HG03442 (cell line): ENCODE measurements around the gene SOWAHB.
"Not testable (repeated sequence)": the region's sequence is repeated elsewhere in the genome, so short reads cannot be mapped to it uniquely, and the experiment has no call there.

Experiments used
- ATAC-seq: cut with Tn5 transposase; IDR thresholded peaks from one replicate; pipeline ENCODE4 v1.9.1; 2021; ENCODE audit warnings: mild to moderate bottlenecking, moderate library complexity; ENCODE audit not compliant: unreplicated experiment

SOWAHB gene

GRCh38 chr4:76895619-76896018 lies 2.3 kb downstream of the SOWAHB start:
- ATAC-seq: no peak

DNA sequence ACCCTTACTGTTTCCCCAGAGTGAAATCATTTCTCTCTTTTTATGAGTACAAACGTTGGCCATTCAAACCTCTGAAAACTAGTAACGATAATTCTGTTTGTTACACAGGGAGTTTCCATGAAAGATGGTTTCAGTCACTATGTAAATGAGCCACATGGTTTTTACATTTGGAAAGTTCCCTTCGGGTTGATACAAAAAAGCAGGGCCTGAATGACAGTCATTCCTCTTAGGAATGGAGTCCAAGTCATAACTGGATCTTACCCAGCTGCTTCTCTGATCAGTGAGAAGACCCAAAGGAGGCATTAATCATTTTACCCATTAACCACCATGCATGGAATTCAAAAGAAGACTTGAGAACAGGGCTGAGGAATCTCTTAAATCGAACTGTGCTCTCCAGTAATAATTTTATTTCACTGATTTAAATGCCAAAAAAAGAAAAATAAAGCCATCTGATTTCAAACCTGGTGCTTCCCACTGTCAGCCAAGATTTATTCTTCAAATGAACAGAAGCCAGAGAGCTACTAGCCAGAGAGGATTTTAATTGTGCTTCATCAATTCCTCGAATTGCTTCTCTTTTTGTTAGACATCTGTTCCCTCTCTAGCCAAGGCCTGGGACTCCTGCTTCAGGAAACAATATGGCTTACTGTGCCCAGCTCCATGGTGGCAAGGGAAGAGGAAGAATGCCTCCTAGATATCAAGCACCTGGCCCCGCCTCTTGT lies 3.2 kb downstream of the SOWAHB start:
- no peak for ATAC-seq

DNA sequence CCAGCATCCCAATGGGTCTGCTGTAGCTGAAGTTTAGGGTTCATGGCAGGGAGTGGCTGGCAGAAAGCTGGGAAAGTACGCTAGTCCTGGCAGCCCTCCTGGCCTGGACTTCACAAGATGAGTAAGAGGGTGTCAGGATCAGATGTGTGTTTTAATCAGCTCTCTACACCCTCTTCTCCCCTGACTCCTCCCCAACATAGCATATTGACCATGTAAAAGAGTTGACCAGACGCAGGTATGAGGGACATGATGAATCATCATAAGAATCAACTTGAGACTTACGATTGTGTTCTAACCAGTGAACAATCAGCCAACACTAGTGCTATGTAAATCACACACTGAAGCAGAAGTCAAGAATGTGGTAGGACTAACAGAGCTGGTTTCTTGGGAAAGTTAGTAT lies 5.3 kb downstream of the SOWAHB start:
- ATAC-seq: no peak

GRCh38 chr4:76892001-76892400 lies 5.9 kb downstream of the SOWAHB start:
- no peak for ATAC-seq

- no peak for ATAC-seq
Measured at GRCh38 chr4:76886848-76887441, 11.0 kb downstream of the SOWAHB start.

DNA sequence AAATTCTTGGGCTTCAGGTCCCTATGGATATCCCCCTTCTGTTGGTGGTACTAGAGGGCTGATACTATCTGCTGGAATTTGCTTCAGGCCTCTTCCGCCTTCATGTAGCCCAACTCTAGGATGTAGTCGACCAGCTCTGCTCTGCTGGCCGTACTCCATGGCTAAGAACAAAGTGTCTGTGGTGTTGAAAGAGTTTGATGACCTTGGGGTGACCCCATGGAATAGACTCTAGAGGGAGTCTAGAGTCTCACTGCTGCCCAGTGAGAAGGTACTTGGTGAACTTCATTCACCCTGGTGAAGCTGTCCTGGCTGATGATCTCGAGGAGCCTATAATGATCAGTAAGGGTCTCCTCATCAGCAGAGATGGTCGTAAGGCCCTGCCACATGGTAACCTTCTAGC lies 11.7 kb downstream of the SOWAHB start:
- no peak for ATAC-seq

DNA sequence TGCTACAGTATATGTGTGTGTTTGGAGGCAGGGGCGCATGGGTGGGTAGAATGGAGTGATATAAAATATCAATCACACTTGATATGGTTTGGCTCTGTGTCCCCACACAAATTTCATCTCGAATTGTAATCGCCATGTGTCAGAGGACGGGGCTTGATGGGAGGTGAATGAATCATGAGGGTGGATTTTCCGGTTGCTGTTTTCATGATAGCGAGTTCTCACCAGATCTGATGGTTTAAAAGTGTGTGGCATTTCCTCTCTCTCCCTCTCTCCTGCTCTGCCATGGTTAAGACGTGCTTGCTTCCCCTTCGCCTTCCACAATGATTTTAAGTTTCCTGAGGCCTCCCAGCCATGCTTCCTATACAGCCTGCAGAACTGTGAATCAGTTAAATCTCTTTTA lies 14.8 kb downstream of the SOWAHB start:
- no peak for ATAC-seq

- ATAC-seq: no peak
Measured at GRCh38 chr4:76882630-76883029, 15.3 kb downstream of the SOWAHB start.

GRCh38 chr4:76881375-76881774 lies 16.6 kb downstream of the SOWAHB start:
- no peak for ATAC-seq

- no peak for ATAC-seq
Measured at GRCh38 chr4:76879731-76880364, 18.1 kb downstream of the SOWAHB start.

DNA sequence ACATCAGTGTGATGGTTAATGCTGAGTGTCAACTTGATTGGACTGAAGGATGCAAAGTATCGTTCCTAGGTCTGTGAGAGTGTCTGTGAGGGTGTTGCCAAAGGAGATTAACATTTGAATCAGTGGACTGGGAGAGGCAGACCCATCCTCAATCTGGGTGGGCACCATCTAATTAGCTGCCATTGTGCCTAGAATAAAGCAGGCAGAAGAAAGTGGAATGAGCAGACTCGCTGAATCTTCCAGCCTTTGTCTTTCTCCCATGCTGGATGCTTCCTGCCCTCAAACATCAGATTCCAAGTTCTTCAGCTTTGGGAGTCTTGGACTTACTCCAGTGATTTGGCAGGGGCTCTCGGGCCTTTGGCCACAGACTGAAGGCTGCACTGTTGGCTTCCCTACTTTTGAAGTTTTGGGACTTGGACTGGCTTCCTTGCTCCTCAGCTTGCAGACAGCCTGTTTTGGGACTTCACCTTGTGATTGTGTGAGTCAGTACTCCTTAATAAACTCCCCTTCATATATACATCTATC lies 19.2 kb downstream of the SOWAHB start:
- not testable (repeated sequence) for ATAC-seq

DNA sequence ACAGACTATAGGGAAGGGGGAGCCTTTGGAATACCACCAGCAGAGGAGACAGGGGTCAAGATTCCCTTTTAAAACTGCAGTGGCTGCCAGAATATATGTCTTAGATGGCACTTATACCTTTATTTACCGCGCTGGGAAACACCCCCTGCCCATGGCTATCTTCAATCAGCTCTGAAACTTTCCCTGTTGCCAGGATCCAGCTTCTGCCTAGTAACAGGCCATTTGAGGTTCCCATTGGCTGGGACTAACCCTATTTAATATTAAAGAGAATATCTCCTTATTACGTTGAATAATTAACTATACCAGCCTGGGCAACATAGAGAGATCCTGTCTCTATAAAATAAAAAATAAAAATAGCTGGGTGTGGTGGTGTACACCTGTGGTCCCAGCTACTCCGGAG lies 23.8 kb downstream of the SOWAHB start:
- no peak for ATAC-seq

DNA sequence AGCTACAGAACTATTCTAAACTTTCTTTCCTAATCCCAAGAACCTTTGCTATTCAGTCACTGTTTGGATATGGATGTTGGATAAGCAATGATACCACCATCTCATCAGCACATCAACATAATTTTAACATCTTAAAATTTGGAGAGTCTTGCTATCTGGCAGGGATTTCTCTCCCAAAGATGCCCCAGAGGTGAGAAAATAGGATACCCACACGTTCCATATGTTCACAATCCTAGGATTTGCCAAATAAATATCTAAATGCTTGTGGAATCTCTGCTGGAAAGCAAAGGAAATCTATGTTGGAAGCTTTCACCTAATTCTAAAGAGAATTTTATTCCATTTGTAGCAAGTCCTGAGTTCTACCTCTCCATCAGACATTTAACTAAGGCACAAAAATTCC lies 24.4 kb downstream of the SOWAHB start:
- no peak for ATAC-seq

- no peak for ATAC-seq
Measured at GRCh38 chr4:76872556-76872955, 25.4 kb downstream of the SOWAHB start.

- ATAC-seq: not testable (repeated sequence)
Measured at GRCh38 chr4:76868780-76869179, 29.2 kb downstream of the SOWAHB start.

DNA sequence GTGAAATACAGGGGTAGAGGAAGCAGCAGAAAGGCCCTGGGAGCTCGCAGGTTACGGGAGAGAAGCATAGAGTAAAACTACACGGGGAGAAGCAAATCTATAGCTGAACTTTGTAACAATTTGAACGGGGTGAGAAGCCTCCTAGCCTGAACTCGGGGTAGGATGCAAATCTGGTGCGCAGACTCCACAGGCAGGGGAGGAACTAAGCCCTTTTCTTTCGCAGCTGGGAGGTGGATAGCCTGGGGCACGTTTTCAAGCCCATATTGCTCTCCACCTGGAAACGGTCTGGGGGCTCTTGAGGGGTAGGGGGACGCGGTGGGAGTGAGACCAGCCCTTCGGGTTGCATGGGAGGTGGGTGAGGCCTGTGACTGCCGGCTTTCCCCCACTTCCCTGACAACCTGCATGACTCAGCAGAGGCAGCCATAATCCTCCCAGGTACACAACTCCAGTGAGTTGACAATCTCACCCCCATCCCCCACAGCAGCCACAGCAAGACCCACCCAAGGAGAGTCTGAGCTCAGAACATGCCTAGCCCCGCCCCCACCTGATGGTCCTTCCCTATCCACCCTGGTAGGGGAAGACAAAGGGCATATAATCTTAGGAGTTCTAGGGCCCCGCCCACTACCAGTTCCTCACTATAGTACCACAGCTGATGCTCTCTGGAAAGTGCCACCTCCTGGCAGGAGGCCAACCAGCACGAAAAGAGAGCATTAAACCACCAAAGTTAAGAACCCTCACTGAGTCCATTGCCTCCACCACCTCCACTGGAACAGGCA lies 29.9 kb downstream of the SOWAHB start:
- ATAC-seq: no peak

DNA sequence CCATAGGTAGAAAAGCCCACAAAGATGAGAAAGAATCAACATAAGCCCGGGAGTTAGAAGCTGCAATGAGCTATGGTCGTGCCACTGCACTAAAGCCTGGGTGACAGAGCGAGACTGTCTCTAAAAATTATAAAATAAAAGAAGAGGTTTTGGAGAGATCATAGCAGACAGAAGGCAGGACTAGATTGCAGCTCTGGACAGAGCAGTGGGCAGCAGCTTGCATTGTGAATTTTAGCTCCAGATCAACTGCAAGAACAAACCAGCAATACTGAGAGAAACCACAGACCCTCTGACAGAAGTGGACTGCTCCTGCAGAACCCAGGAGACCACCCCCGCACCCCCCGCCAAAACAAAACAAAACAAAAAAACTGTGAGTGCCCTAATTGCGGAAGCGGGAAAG lies 30.6 kb downstream of the SOWAHB start:
- ATAC-seq: no peak

GRCh38 chr4:76866641-76867040 lies 31.3 kb downstream of the SOWAHB start:
- no peak for ATAC-seq

DNA sequence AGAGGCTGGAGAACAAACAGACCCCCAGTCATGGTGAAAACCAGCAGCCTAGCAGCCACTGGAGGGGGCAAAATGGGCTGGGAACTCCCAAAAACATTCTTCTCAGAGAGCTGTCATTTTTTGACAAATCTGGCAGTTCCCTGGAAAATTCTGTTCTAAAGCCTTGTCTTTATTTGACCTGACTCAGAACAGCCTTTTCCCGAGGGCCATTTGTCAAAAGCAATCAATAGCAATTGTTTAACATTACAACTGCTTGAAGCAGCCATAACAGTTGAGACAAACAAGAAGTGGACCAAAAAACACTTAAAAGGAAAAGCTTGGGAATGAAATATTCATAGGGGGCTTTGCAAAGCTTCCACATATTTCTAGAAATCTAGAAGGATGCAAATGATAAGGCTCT lies 39.6 kb downstream of the SOWAHB start:
- ATAC-seq: no peak

DNA sequence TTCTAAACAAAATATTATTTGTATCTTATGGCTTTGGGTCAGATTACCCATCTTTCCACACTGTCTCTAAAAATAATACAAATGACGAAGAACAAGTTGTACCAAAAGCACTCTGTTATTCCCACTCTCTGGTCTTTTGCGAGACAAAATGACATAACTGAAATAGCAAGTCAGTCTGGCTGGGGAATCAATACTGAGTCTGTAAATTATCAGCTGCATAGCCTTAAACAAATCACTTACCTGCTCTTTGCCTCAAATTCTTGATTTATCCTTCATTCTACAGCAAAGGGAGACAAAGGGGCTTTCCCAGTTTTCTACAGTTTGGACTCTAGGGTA lies 40.9 kb downstream of the SOWAHB start:
- ATAC-seq: no peak

- no peak for ATAC-seq
Measured at GRCh38 chr4:76856243-76857073, 41.5 kb downstream of the SOWAHB start.
